ENCODE results near the gene CXCR4. TPM values are rescaled to one million over a fixed set of nuclear protein-coding genes. Genes with fewer than 3 reads are reported as not detected.

CXCR4 gene
- total RNA-seq, 1 experiment from 2014 or later, result 1.1 TPM

DNA sequence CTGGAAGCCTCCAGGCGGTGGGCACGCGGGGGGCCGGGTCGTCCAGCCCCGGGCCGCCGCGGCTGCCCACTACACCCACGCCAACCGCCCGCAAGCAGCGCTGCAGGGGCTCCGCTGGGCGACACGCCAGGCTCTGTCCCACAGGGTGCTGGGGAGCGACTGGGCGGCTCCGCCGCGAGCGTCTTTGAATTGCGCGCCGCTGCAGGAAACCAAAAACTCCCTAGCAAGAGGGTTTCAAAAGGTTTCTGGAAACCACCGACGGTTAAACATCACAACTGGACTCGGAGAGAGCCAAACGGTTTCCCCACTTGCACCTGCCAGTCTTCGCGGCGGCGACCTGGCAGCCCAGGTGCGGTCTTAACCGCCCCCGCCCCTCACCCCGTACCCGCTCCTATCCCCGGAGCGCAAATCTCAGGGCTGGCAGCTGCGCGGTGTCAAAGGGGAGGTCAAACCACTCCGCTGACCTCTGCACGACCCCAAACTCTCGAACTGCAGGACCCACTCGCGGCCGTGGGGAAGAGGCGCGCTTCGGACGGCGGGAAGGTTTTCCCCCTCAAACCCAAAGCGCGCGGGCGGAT lies 1.0 kb downstream of the CXCR4 start:
- no peak overlapping the region for H3K4me2 ChIP-seq
- H3K79me2 ChIP-seq (ENCODE audit: low read depth), result no peaks in the 10 kb centered on the region
- no peak for DNase-seq
- no peaks in the 10 kb centered on the region for H3K27me3 ChIP-seq (ENCODE audit: insufficient read depth, low read depth)
- H3K4me1 ChIP-seq (replicated peaks; ENCODE audit: insufficient read depth), result no peaks in the 10 kb centered on the region
- H2AFZ ChIP-seq, result no peak overlapping the region
- no peak overlapping the region for H3K4me3 ChIP-seq
- ChIA-PET POLR2A (ENCODE audit: unreplicated experiment) (no interaction called here), CTCF (no interaction called here)
- no peaks in the 10 kb centered on the region; the same call in 1 of the 2 replicates for H3K9me3 ChIP-seq (ENCODE audit: insufficient read depth, low read depth)
- no peaks in the 10 kb centered on the region for H3K36me3 ChIP-seq (ENCODE audit: low read depth)
- no TSS peak for BruUV-seq (replicated peaks)
- no peaks in the 10 kb centered on the region for H3F3A ChIP-seq (ENCODE audit: insufficient read depth, low read depth)
- no peak overlapping the region for H3K27ac ChIP-seq
- no peaks in the 10 kb centered on the region for H4K20me1 ChIP-seq (ENCODE audit: insufficient read depth)
- TF ChIP-seq, protein P1, sequence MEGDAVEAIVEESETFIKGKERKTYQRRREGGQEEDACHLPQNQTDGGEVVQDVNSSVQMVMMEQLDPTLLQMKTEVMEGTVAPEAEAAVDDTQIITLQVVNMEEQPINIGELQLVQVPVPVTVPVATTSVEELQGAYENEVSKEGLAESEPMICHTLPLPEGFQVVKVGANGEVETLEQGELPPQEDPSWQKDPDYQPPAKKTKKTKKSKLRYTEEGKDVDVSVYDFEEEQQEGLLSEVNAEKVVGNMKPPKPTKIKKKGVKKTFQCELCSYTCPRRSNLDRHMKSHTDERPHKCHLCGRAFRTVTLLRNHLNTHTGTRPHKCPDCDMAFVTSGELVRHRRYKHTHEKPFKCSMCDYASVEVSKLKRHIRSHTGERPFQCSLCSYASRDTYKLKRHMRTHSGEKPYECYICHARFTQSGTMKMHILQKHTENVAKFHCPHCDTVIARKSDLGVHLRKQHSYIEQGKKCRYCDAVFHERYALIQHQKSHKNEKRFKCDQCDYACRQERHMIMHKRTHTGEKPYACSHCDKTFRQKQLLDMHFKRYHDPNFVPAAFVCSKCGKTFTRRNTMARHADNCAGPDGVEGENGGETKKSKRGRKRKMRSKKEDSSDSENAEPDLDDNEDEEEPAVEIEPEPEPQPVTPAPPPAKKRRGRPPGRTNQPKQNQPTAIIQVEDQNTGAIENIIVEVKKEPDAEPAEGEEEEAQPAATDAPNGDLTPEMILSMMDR (conservative IDR thresholded peaks at IDR 0.05), result no peak
- TF ChIP-seq EZH2 (IDR thresholded peaks at IDR 0.05; ENCODE audit: low read depth), result no peak
- no peaks in the 10 kb centered on the region for H3K9me2 ChIP-seq (ENCODE audit: insufficient read depth)
- intact Hi-C loops (cut with micrococcal nuclease; ENCODE audit: unreplicated experiment), result loop anchor here (5.0 kb wide), 2 partner anchors 130 to 200 kb away; partner anchors contain the start of gene DARS1

DNA sequence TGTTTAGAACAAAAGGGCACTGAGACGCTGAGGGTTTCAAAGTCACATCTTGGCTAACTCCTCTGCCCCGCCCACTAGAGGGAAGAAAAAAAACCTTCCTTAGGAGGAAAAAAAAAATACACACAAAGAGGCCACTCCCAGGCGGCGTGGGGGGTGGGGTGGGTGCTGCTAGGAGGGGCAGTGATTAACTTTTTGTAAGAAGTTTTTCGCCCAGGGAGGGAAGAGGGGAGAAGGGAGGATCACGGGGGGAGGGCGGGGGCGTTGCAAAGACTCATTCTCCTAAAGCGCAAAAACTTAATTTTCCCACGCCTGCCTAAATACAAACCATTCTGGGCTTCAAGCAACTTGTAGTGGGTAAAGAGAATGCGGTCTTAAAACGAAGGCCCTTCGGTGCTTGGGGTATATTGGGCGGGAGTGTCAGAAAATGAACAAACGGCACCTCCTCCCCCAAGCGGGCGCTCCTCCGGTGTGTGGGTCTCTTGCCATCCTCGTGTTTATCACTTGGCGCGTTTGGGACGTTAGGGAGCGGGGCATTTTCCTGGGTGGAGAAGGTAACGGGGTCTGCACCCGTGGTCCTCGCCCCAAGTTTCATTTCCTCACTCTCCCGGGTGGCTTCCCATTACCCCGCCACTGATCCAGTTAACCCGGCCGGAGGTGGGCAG lies 1.7 kb downstream of the CXCR4 start:
- H3K9me2 ChIP-seq (ENCODE audit: insufficient read depth), result no peaks in the 10 kb centered on the region
- TF ChIP-seq EZH2 (IDR thresholded peaks at IDR 0.05; ENCODE audit: low read depth), result no peak
- TF ChIP-seq, protein P1 (conservative IDR thresholded peaks at IDR 0.05), result no peak
- H3K79me2 ChIP-seq (ENCODE audit: low read depth), result no peaks in the 10 kb centered on the region
- CTCF ChIA-PET, result no interaction called here
- H4K20me1 ChIP-seq (ENCODE audit: insufficient read depth), result no peaks in the 10 kb centered on the region
- POLR2A ChIA-PET (ENCODE audit: unreplicated experiment), result no interaction called here
- no peak overlapping the region for H3K27ac ChIP-seq
- no peaks in the 10 kb centered on the region for H3K4me1 ChIP-seq (replicated peaks; ENCODE audit: insufficient read depth)
- no peaks in the 10 kb centered on the region for H3F3A ChIP-seq (ENCODE audit: insufficient read depth, low read depth)
- H3K36me3 ChIP-seq (ENCODE audit: low read depth), result no peaks in the 10 kb centered on the region
- H3K27me3 ChIP-seq (ENCODE audit: insufficient read depth, low read depth), result no peaks in the 10 kb centered on the region
- BruUV-seq (replicated peaks), result no TSS peak
- no peaks in the 10 kb centered on the region; the same call in 1 of the 2 replicates for H3K9me3 ChIP-seq (ENCODE audit: insufficient read depth, low read depth)
- no peak for DNase-seq
- intact Hi-C loops (cut with micrococcal nuclease; ENCODE audit: unreplicated experiment), result loop anchor here (5.0 kb wide), 2 partner anchors 129 to 199 kb away; partner anchors contain the start of gene DARS1
- peak overlapping the region; percentile 19; the same call in 1 of the 2 replicates for H3K4me2 ChIP-seq
- H2AFZ ChIP-seq, result no peak overlapping the region
- H3K4me3 ChIP-seq, result no peak overlapping the region

DNA sequence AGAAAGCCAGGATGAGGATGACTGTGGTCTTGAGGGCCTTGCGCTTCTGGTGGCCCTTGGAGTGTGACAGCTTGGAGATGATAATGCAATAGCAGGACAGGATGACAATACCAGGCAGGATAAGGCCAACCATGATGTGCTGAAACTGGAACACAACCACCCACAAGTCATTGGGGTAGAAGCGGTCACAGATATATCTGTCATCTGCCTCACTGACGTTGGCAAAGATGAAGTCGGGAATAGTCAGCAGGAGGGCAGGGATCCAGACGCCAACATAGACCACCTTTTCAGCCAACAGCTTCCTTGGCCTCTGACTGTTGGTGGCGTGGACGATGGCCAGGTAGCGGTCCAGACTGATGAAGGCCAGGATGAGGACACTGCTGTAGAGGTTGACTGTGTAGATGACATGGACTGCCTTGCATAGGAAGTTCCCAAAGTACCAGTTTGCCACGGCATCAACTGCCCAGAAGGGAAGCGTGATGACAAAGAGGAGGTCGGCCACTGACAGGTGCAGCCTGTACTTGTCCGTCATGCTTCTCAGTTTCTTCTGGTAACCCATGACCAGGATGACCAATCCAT lies 2.7 kb downstream of the CXCR4 start:
- intact Hi-C loops (cut with micrococcal nuclease; ENCODE audit: unreplicated experiment), result loop anchor here (5.0 kb wide), 2 partner anchors 128 to 198 kb away; partner anchors contain the start of gene DARS1
- POLR2A ChIA-PET (ENCODE audit: unreplicated experiment), result no interaction called here
- no peak overlapping the region for H3K4me3 ChIP-seq
- no peaks in the 10 kb centered on the region for H3K36me3 ChIP-seq (ENCODE audit: low read depth)
- no peaks in the 10 kb centered on the region for H3K4me1 ChIP-seq (replicated peaks; ENCODE audit: insufficient read depth)
- CTCF ChIA-PET, result no interaction called here
- H3K9me3 ChIP-seq (ENCODE audit: insufficient read depth, low read depth), result no peaks in the 10 kb centered on the region; the same call in 1 of the 2 replicates
- H3K27me3 ChIP-seq (ENCODE audit: insufficient read depth, low read depth), result no peaks in the 10 kb centered on the region
- BruUV-seq (replicated peaks), result no TSS peak
- H3K9me2 ChIP-seq (ENCODE audit: insufficient read depth), result no peaks in the 10 kb centered on the region
- no peak overlapping the region for H3K27ac ChIP-seq
- TF ChIP-seq, protein P1 (conservative IDR thresholded peaks at IDR 0.05), result no peak
- TF ChIP-seq EZH2 (IDR thresholded peaks at IDR 0.05; ENCODE audit: low read depth), result no peak
- H3K79me2 ChIP-seq (ENCODE audit: low read depth), result no peaks in the 10 kb centered on the region
- H2AFZ ChIP-seq, result no peak overlapping the region
- H3F3A ChIP-seq (ENCODE audit: insufficient read depth, low read depth), result no peaks in the 10 kb centered on the region
- DNase-seq, result no peak
- no peaks in the 10 kb centered on the region for H4K20me1 ChIP-seq (ENCODE audit: insufficient read depth)
- no peak overlapping the region for H3K4me2 ChIP-seq

Measured in PC-9 (cell line).